GM19463 (cell line): ENCODE data around the gene ZC3H7B.
"Not testable (repeated sequence)": the region's sequence is repeated elsewhere in the genome, so short reads cannot be mapped to it uniquely, and the experiment has no call there.

Source experiments
- ATAC-seq: cut with Tn5 transposase; IDR thresholded peaks from one replicate; pipeline ENCODE4 v1.9.1; 2021; ENCODE audit warnings: mild to moderate bottlenecking, moderate library complexity; ENCODE audit not compliant: unreplicated experiment

ZC3H7B gene

DNA sequence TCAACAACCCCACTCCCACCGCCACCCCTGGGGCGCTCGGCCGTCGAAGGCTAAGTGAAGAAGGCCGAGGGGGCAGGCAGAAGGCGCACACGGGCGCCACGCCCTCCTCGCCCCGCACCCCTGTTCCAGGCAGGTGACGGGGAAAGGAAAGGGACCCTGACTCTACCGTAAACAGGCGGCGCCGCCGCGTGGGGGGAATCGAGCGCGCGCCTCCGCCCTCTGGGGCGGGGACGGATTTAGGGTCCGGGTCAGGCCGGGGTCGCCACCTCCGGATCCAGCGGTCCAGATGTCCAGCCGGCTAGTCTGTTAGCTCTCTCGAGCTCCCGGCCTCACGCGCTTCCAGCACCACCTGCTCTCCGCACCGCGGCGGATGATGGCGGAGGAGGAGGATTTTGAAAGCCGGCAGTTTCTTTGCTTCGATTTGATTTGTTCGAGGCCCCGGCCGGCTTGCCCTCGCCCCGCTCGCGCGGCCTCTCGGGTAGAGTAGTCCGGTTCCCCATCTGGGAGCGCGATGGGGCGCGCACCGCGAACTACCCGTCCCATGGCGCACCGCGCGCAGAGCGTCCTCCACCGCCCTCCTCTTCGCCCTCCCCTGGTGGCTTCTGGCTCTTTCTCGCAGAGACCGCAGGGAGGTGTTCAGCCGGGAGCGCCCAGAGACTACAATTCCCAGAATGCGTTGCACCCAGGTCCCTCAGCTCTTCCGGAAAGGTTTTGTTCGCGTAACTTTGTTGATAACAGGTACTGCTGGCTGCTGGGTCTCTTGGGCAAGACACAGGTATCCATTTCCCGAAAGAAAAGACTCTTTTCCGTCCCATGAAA, 15.3 kb upstream of the ZC3H7B start, which contains the start of gene RANGAP1:
RANGAP1 (minus strand) TSS at position 368 of the 819 bp plus-strand sequence. CDS start 5,143 bp downstream, outside the sequence.
- peak; percentile 97 for ATAC-seq

DNA sequence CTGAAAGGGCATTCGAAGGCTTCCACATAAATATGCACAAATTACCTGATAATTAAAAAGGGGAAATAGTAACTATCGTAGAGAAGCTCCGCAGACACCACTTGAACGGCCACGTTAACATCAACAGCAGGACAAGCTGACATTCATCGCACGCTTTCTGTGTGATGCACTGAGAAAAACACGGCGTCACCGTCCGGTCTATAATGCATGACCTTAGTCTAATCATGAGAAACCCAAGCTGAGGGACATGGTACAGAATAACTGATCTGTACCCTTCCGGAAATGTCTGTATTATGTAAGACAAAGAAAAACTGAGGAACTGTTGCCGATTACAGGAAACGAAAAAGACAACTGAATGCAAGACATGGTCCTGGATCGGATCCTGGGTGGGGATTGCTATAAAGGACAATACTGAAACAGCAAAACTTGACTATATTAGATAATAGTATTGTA, 14.7 kb upstream of the ZC3H7B start:
- no peak for ATAC-seq

DNA sequence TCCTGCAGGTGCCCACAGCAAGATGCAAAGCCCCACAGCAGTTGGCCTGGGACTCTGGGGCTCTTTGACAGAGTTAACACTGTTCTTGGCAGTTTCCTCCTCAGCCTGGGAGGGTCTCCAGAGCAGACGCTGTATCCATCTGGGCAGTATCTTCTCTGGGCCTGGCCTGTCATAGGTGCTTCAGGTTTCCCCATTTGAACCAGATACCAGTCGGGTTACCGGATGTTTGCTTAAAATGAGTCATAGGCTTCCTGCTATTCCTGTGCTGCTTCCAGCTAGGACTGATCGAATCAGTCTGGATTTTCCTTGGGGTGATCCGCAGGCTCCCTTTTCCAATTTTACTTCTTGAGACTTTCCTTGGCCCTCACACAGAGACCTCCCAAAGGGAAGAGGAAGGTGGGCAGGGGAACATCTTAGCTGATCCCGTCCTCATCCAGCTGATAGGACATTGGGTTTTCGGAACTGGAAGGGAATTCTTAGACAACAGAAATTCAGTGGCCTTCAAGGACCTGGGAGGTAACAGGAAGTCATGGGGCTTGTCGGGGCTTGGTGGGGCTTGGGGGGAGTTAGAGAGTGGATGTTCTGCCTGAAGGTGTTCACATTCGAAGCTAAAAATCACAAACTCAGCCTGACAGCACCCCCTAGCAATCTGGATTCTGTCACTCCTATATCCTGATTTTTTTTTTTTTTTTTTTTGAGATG, 12.9 kb upstream of the ZC3H7B start:
- ATAC-seq: no peak

DNA sequence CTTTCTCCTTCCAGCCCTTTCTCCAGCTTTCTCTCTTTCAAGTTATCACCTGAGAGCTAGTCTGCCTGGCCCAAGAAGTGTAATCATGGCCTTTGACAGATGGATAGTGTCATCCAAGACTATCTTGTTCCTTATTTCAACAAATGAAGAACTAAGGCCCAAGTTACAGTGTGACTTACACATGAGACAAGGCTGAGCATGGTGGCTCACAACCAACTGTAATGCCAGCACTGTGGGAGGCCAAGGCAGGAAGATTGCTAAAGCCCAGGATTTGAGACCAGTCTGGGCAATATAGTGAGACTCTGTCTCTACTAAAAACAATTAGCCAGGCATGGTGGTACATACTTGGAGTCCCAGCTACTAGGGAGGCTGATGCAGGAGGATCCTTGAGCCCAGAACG, 11.7 kb upstream of the ZC3H7B start:
- no peak for ATAC-seq

DNA sequence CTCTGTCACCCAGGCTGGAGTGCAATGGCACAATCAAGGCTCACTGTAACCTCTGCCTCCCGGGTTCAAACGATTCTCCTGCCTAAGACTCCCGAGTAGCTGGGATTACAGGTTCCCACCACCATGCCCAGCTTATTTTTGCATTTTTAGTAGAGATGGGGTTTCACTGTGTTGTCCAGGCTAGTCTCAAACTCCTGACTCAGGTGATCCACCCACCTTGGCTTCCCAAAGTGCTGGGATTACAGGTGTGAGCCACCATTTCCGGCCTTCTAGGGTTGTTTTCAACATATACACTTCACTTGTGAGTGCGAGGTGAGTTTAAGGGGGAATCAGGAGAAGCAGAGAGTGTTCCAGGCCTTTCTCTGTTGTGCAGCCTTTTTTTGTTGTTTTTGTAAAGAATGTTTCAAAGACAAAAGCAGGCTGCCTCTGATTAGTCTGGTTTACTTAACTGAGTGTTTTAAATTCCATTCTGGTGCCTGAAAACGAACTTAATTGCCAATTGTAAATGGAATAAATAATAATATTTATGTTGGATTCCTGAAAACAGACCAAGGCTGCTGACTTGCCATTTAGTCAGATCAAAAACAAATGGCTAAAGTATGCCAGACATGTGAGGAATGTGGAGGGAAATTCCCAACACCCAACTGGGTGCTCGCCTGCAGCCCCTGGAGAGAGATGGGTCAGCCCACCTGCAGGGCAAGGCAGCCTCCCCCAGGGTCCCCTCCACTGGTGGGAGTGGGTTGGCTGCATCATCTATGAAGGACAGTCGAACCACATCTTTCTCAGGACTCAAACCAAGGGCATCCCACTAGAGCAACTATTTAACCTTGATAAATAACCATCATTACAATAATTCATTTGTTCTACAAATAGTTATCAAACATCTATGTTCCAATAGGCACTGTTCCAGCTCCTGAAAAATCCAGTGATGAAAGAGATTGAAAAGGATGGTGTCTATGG, 10.8 kb upstream of the ZC3H7B start:
- ATAC-seq: no peak

DNA sequence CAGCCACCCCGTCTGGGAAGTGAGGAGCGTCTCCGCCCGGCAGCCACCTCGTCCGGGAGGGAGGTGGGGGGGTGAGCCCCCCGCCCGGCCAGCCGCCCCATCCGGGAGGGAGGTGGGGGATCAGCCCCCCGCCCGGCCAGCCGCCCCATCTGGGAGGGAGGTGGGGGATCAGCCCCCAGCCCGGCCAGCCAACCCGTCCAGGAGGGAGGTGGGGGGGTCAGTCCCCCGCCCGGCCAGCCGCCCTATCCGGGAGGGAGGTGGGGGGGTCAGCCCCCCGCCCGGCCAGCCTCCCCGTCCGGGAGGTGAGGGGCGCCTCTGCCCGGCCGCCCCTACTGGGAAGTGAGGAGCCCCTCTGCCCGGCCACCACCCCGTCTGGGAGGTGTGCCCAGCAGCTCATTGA, 6.5 kb upstream of the ZC3H7B start:
- not testable (repeated sequence) for ATAC-seq

DNA sequence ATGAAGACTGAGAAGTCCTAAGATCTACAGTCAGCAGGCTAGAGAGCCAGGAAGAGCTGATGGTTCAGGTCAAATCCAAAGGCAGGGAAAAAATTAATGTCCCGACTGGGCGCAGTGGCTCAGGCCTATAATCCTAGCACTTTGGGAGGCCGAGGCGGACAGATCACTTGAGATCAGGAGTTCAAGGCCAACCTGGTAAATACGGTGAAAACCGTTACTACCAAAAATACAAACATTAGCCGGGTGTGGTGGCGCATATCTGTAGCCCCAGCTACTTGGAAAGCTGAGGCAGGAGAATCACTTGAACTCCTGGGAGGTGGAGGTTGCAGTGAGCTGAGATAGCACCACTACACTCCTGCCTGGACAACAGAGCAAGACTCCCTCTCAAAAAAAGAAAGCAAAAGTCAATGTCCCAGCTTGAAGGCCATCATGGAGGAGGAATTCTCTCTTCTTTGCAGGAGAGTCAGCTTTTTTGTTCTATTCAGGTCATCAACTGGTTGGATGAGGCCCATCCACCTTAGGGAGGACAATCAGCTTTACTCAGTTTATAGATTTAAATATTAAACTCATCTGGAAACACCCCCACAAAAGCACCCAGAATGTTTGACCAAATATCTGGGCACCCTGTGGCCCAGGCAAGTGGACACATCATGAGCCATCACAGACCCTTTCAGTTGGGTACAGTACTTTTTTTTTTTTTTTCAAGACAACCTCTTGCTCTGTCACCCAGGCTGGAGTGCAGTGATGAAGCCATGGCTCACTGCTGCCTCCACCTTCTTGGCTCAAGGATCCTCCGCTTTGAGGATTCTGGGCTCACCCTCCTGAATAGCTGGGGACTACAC, 4.3 kb upstream of the ZC3H7B start:
- ATAC-seq: no peak

DNA sequence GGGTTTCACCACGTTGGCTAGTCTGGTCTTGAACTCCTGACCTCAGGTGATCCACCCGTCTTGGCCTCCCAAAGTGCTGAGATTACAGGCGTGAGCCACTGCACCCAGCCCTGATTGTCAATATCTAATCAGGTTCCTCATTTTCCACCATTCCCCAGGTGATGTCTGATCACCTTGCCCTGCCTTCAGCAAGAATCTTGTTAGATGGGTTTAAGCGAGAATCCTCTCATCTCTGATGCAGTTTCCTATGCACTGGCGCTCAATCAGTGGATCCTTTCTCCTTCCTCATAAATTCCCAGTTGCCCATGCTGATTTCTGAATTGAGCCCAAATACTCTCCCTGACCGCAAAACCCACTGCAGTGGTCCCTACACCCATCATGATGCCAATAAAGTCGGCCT, 664 bp upstream of the ZC3H7B start:
- ATAC-seq: no peak

DNA sequence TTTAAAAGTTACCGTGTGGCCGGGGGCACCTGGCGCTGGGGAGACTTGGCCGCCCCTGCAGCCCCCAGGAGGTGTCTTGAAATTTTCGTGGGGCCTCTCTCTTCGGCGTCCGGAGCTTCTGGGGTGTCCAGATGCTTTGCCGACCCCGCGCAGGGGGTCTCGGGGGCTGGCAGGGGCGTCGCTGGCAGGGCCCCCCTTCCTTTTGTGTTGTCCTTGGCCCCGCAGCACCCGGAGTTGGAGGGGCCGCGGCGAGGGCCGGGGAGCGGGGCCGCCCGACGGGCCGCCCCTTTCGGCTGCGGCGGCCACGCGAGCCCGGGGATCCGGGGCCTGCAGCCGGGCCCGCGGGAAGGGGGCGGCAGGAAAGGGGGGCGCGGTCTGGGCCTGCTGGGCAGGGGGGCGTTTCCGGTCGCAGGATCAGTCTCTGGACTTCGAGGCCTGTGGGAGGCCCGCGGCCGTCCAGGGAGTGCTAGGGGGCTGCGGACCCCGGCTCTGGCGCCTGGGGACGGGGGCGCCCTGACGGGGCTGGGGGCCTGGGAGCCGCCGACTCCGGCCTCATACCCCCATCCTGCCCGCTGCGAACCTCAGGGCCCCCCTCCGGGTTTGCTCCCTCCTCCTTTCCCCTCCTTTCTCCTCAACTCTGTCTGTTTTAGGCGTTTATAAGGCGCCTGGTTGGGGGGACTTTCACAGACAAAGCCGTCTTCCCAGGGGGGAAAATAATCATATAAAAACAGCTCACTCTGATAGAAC, 869 bp downstream of the ZC3H7B start:
- no peak for ATAC-seq

DNA sequence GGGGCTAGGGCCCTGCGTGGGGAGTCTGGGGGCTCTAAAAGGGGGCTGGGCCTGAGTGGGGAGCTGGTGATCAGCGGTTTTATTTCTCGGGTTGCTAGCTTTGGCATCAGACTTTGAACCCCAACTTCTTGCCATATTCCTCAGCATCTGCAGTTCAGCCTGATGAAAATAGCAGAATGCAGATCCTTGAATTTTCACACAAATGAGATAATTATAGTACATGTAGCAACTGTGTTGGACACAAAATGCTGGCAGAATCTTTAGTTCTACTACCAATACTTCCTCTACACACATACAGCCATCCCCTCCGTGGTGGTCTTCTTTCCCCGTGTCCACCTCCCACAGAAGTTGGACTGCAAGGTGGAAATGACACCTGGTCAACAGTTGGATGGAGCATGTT, 1.5 kb downstream of the ZC3H7B start:
- ATAC-seq: no peak

DNA sequence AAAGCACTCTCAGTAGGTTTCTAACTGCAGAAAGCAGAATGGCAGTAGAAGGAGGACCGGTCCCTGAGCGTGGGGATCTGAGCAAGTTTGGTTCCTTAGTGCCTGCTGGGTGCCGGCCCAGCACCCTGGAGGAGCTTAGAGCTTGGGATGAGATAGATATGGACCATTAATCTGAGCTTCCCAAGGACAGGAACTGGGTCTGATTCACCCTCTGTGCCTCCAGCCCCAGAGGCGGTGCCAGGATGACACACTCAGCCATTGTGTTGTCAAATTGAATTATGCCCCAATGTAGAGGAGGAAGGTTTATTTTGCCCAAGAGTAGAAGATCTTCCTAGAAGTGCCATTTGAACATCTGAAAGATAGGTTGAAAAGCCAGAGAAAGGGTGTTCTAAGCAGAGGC, 4.3 kb downstream of the ZC3H7B start:
- ATAC-seq: no peak

DNA sequence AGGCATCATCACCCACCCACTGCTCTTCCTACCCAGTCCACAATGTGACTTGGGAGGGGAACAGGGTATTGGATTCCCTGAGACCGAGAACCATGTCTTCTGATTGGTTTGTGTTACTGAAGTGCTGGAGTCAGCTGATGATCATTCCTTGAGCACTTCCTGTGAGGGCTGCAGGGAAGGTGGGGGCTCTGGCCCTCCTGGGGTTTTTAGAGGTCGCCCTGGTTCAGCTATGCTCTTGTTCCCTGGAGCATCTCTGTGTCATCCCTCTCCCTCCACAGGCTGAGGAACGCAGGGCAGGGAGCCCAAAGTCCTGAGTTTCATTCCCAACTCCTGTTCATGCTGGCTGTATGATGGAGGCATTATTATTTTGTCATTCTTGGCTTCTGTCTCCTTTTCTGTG, 6.7 kb downstream of the ZC3H7B start:
- no peak for ATAC-seq

DNA sequence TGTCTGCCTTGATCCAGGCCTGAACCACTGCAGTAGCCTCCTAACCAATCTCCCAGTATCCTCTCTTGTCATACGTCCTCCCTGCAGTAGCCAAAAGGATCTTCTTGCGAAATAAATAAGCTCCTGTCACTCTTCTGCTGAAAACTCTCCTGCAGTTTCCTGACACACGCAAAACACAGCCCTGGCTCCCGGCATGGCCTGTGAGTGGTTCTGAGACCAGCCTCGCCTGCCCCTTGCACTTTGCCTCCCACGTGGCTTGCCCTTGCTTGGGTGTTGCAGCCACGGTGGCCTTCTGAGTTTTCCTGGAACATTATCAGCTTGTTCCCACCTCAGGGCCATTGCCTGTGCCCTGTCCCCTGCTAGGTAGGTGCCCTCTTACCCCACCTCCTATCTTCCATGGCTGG, 7.2 kb downstream of the ZC3H7B start:
- no peak for ATAC-seq

DNA sequence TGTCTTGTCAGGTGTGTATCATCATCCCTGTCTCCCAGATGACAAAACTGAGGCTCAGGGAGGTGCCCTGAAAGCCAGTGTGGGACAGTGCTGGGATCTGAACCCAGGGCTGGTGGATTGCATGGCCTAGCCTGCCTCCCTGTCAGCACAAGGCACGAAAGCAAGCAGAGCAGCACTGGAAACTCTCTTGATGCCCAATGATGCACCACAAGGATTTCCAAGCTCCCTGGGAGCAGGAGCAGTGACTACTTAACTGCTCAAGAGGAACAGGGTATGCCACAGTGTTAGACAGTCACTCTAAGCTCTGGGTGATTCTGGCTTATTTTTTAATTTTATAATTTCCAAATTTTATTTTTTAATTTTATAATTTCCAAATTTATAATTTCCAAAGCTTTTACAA, 9.0 kb downstream of the ZC3H7B start:
- no peak for ATAC-seq

DNA sequence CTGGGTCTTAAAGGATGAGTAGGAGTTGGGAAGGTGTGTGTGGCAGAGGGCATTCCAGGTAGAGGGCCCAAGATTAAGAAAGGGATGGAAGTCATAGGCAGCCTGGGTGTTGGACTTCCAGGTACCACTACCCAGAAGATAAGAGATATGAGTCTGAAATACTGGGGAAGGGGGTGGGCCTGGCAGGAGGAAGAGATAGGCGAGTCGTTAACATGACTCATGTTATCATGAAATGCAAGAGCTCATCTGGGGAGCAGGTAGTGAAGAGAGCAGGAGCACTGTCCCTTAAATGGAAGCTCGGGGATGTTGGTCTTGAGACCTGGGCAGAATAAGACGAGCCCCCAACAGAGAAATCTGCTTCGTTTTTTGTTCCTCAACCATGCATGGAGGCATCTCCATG, 10.2 kb downstream of the ZC3H7B start:
- ATAC-seq: no peak

DNA sequence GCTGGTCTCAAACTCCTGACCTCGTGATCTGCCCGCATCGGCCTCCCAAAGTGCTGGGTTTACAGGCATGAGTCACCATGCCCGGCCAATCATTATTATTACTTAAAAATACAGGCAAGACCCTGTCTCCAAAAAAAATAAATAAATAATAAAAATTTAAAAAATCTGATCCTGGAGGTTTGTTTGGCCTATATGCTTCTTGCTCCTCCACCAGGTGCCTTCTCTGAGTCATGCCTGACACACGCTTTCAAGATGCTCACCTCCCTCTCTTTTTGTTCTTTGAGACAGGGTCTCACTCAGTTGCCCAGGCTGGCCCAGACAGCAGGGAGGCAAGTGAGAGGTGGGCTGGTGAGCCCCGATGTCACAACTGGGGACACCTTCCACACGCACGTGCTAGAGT, 13.5 kb downstream of the ZC3H7B start:
- no peak for ATAC-seq

DNA sequence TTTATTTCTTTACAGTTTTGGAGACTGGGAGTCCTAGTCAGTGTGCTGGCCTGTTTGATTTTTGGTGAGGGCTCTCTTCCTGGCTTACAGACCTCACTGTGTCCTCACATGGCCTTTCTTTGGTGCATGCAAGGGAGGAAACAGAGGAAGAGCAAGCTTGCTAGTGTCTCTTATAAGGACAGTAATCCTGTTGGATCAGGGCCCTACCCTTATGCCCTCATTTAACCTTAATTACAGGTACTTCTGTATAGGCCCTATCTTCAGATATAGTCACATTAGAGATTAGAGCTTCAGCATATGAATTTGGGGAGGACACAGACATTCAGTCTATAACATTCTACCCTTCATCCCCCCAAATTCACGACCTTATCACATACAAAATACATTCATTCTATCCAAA, 14.3 kb downstream of the ZC3H7B start:
- ATAC-seq: no peak

DNA sequence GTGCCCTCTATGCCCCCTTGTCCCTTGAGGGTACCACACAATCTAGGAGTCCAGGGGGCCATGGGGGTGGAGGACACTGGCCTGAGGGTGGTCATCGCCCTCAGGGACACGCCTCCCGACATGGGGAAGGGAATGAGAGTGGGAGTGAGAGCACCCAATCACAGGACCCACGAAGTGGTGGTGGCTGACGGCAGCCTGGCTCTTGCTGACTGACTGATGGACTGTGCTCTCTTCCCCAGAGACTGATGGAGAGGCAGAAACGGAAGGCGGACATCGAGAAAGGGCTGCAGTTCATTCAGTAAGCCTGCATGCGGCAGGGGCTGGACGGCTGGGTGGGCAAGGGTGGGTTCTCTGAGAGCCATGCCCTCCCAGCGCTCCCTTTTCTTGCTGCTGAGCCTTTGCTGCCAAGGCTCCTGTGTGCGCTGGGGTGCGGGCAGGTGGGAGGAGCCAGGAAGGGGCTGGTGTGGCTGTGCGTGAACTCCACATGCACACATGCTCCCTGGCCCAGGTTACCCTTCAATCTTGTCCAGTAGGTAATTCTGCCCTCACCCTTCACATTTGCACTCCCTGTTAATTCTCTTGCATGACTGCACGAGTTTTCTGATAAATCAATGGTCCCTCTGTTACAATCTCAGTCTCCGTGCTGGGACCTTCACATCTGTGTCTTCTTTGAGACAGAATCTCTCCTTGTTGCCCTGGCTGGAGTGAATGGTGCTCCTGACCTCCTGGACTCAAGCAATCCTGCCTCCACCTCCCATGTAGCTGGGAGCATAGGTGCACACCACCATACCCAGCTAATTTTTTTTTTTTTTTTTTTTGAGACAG, 19.3 kb downstream of the ZC3H7B start:
- ATAC-seq: no peak
